Measurements from ENCODE around the gene KRTAP1-1.

DNA sequence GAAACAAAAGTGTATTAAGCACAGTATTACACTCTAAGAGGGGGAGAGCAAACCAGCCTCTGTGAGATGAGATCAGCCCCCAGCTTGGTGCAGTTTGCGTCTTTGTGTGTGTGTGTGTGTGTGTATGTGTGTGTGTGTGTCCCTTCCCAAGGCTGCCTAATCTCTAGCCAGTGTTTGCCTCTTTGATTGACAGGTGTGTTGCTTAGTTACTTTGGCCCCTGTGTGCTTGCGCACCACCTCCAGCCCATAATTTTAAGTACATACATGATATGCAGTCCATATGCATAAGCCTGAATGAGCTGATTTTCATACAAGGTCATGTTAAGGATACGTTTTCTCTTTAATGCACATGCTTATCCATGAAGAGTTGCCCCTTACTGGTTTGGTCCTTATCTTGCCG lies 39.5 kb downstream of the KRTAP1-1 start:
- TF ChIP-seq, protein P1, sequence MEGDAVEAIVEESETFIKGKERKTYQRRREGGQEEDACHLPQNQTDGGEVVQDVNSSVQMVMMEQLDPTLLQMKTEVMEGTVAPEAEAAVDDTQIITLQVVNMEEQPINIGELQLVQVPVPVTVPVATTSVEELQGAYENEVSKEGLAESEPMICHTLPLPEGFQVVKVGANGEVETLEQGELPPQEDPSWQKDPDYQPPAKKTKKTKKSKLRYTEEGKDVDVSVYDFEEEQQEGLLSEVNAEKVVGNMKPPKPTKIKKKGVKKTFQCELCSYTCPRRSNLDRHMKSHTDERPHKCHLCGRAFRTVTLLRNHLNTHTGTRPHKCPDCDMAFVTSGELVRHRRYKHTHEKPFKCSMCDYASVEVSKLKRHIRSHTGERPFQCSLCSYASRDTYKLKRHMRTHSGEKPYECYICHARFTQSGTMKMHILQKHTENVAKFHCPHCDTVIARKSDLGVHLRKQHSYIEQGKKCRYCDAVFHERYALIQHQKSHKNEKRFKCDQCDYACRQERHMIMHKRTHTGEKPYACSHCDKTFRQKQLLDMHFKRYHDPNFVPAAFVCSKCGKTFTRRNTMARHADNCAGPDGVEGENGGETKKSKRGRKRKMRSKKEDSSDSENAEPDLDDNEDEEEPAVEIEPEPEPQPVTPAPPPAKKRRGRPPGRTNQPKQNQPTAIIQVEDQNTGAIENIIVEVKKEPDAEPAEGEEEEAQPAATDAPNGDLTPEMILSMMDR (IDR thresholded peaks at IDR 0.05; ENCODE audit: control extremely low read depth in 1 of 3, insufficient read depth in 1 of 3, low read depth in 1 of 3, low read length in 3 of 3): no peak
- no peak for TF ChIP-seq POU5F1 (IDR thresholded peaks at IDR 0.05; ENCODE audit: low read depth, low read length)
- TF ChIP-seq, protein P2, sequence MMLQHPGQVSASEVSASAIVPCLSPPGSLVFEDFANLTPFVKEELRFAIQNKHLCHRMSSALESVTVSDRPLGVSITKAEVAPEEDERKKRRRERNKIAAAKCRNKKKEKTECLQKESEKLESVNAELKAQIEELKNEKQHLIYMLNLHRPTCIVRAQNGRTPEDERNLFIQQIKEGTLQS (IDR thresholded peaks at IDR 0.05; ENCODE audit: insufficient read depth, low read depth, low read length): no peak
- no peak for TF ChIP-seq TAF1 (IDR thresholded peaks at IDR 0.05; ENCODE audit: low read depth, low read length)
- TF ChIP-seq POLR2AphosphoS5 (IDR thresholded peaks at IDR 0.05; ENCODE audit: low read depth, low read length): no peak
- no peak for TF ChIP-seq EGR1 (IDR thresholded peaks at IDR 0.05; ENCODE audit: borderline replicate concordance, low read depth, low read length)
- TF ChIP-seq EZH2 (IDR thresholded peaks at IDR 0.05; ENCODE audit: low read depth, low read length, severe bottlenecking): no peak
- TF ChIP-seq CREB1 (IDR thresholded peaks at IDR 0.05): no peak

Data from H1 (cell line).